Testis (tissue), 3 donors: ENCODE results near the gene ITGA11. TPM values are rescaled to one million over a fixed set of nuclear protein-coding genes. Genes with fewer than 3 reads are reported as not detected.

Experiments used
- DNase-seq: peaks from one replicate; pipeline ENCODE4 v3.0.0-alpha.2; 2019
- H3K27ac ChIP-seq, 2 donors: fragments of 200-600 bp; sonication (generic); one replicate each; pipeline ENCODE4 v1.5.1; 2019
- H3K27me3 ChIP-seq: fragments of 200-600 bp; sonication (generic); one replicate; pipeline ENCODE4 v1.5.1; 2019
- H3K36me3 ChIP-seq: fragments of 200-600 bp; sonication (generic); one replicate; pipeline ENCODE4 v1.5.1; 2017; ENCODE audit warnings: low read depth; ENCODE audit errors: missing control alignments
- H3K4me1 ChIP-seq: fragments of 200-600 bp; sonication (generic); one replicate; pipeline ENCODE4 v1.5.1; 2019
- H3K4me3 ChIP-seq, 2 donors: fragments of 200-600 bp; sonication (generic); one replicate each; pipeline ENCODE4 v1.5.1; 2017 to 2019
- H3K9me3 ChIP-seq: fragments of 200-600 bp; sonication (generic); one replicate; pipeline ENCODE4 v1.5.1; 2017
- CTCF ChIP-seq, 3 experiments: fragments of 450-650 bp in 2 of 3; fragments of 200-600 bp in 1 of 3; sonication (generic) in 1 of 3; IDR thresholded peaks; one replicate each; pipeline ENCODE4 v1.5.1; 2016 to 2019; ENCODE audit warnings: antibody characterized with exemption in 3 of 3, mild to moderate bottlenecking in 2 of 3, moderate library complexity in 1 of 3
- POLR2A ChIP-seq: fragments of 450-650 bp; IDR thresholded peaks from one replicate; pipeline ENCODE4 v1.6.1; 2017; ENCODE audit warnings: antibody characterized with exemption, mild to moderate bottlenecking, moderate library complexity
- WGBS, 2 donors: methylation state at CpG; one replicate each; pipeline ENCODE4 v1.1.5; 2018; 5-methylcytosine and 5-hydroxymethylcytosine counted together
- intact Hi-C: fragments of 100-400 bp; cut with DNase I; formaldehyde crosslinking; loops from one replicate; pipeline ENCODE4 v1.15.1; 2023; ENCODE audit warnings: low total_unique reads
- polyA plus RNA-seq: library from polyadenylated mRNA; stranded (reverse); fragments of 350-450 nt; fragmentation: Illumina TruSeq; extraction: RNeasy Lipid Tissue Mini Kit (QIAGEN cat#74804); gene quantifications from one replicate; pipeline ENCODE4 v1.2.3, GENCODE V29; 2014; ENCODE audit warnings: low read depth, low replicate concordance; ENCODE audit not compliant: insufficient read depth
- total RNA-seq, 2 donors: library from RNA; depleted of rRNA; stranded (reverse); fragments of >200 nt; gene quantifications; one replicate each; pipeline ENCODE4 v1.2.3, GENCODE V29; 2016

Gene ITGA11
- total and polyA plus RNA-seq, 3 donors from 2014 or later: 4.3 to 6.6 (median 5.6) TPM

GRCh38 chr15:68404056-68404798 lies 27.7 kb downstream of the ITGA11 start:
- no peak overlapping the region for H3K27ac ChIP-seq
- DNase-seq: peak; percentile 0
- WGBS, 2 donors: 79 to 91% methylated on average over 12 of the region's 12 CpGs

GRCh38 chr15:68403161-68403941 lies 28.6 kb downstream of the ITGA11 start:
- Histone ChIP-seq H3K4me1 (no peaks in the 10 kb centered on the region), H3K9me3 (no peaks in the 10 kb centered on the region), H3K36me3 (no peaks in the 10 kb centered on the region), H3K27ac (no peak overlapping the region), H3K27me3 (no peaks in the 10 kb centered on the region), H3K4me3 (no peak overlapping the region)
- TF ChIP-seq POLR2A: no peak
- TF ChIP-seq CTCF (IDR thresholded peaks at IDR 0.05): no peak
- no peak for DNase-seq
- 87 to 90% methylated on average over 8 of the region's 8 CpGs for WGBS, 2 donors
- intact Hi-C loops: no loop called here

More at GRCh38 chr15:68404056-68404798, 27.7 kb downstream of the ITGA11 start:
- Histone ChIP-seq H3K4me1 (no peaks in the 10 kb centered on the region), H3K4me3 (no peak overlapping the region), H3K9me3 (no peaks in the 10 kb centered on the region), H3K27me3 (no peaks in the 10 kb centered on the region), H3K36me3 (no peaks in the 10 kb centered on the region)
- intact Hi-C loops: no loop called here
- TF ChIP-seq POLR2A (no peak), CTCF (IDR thresholded peaks at IDR 0.05) (no peak)

- intact Hi-C loops: no loop called here
- no peak for TF ChIP-seq POLR2A
- no peak for TF ChIP-seq CTCF (IDR thresholded peaks at IDR 0.05)
- Histone ChIP-seq H3K4me3 (no peak overlapping the region), H3K36me3 (no peaks in the 10 kb centered on the region), H3K27me3 (no peaks in the 10 kb centered on the region), H3K27ac (no peak overlapping the region), H3K4me1 (no peaks in the 10 kb centered on the region), H3K9me3 (no peaks in the 10 kb centered on the region)
- DNase-seq: peak; percentile 5
- 93 to 98% methylated on average over 9 of the region's 9 CpGs for WGBS, 2 donors
Observed at GRCh38 chr15:68402432-68403160, 29.4 kb downstream of the ITGA11 start.

- WGBS, 2 donors: 91 to 93% methylated on average over 10 of the region's 11 CpGs
- H3K9me3 ChIP-seq: no peaks in the 10 kb centered on the region
- H3K27ac ChIP-seq: no peak overlapping the region
- no peak for TF ChIP-seq POLR2A
- TF ChIP-seq CTCF (IDR thresholded peaks at IDR 0.05): no peak
- H3K27me3 ChIP-seq: no peaks in the 10 kb centered on the region
- H3K4me1 ChIP-seq: no peaks in the 10 kb centered on the region
- H3K36me3 ChIP-seq: no peaks in the 10 kb centered on the region
- intact Hi-C loops: no loop called here
- peak; percentile 2 for DNase-seq
- no peak overlapping the region for H3K4me3 ChIP-seq
Observed at GRCh38 chr15:68401496-68402431, 30.2 kb downstream of the ITGA11 start.
